Endothelial cell of umbilical vein (primary cell): ENCODE measurements around the gene TMEM164. TPM values are rescaled to one million over a fixed set of nuclear protein-coding genes. Genes with fewer than 3 reads are reported as not detected.

Experiments used
- BruUV-seq: library from RNA; stranded (reverse); fragments of 400-500 nt; replicated peaks from 2 replicates; lab custom pipeline; 2021; lab: Mats Ljungman, UMichigan
- CTCF ChIA-PET: fragments of 300-600, 350-600 bp; sonication (Branson Sonifier 250); formaldehyde crosslinking; loops from one replicate; lab custom pipeline; 2021; ENCODE audit warnings: antibody characterized with exemption, inconsistent platforms; lab: Charles Lee
- POLR2A ChIA-PET: fragments of 300-600, 350-600 bp; sonication (Branson Sonifier 250); formaldehyde crosslinking; loops from one replicate; lab custom pipeline; 2021; ENCODE audit warnings: antibody characterized with exemption, inconsistent platforms; lab: Charles Lee
- DNase-seq: peaks from one replicate; pipeline ENCODE4 v3.0.0-alpha.2; 2011; ENCODE audit warnings: low read depth, low spot score
- FAIRE-seq: peaks from 2 replicates; lab custom pipeline; 2011; peaks lifted over from hg19 to GRCh38; lab: Jason Lieb, UNC
- H2AFZ ChIP-seq: 2 replicates; pipeline ENCODE4 v1.6.0; 2012; ENCODE audit warnings: low read depth, low read length, control low read depth, inconsistent platforms
- H3K27ac ChIP-seq: 2 replicates; pipeline ENCODE4 v1.5.1; 2011; ENCODE audit warnings: low read depth, mild to moderate bottlenecking, control low read depth, low read length, moderate library complexity; ENCODE audit not compliant: insufficient read depth
- H3K27me3 ChIP-seq, 2 experiments: 2 replicates each; pipeline versions ENCODE4 v1.6.0 to v1.6.1; 2011; ENCODE audit warnings: low read length in 2 of 2, mixed read lengths in 1 of 2; ENCODE audit not compliant: control insufficient read depth in 2 of 2, insufficient read depth in 2 of 2
- H3K36me3 ChIP-seq, 2 experiments: 2 replicates in 1 of 2; 3 replicates in 1 of 2; pipeline ENCODE4 v1.5.1; 2011; ENCODE audit warnings: low read length in 2 of 2, mild to moderate bottlenecking in 1 of 2, moderate library complexity in 1 of 2; ENCODE audit not compliant: control insufficient read depth in 2 of 2, insufficient read depth in 2 of 2; ENCODE audit errors: extremely low read depth in 1 of 2
- H3K4me1 ChIP-seq: 3 replicates; pipeline ENCODE4 v1.5.1; 2011; ENCODE audit warnings: mild to moderate bottlenecking, low read length; ENCODE audit not compliant: control insufficient read depth, insufficient read depth; ENCODE audit errors: extremely low read depth
- H3K4me2 ChIP-seq: 2 replicates; pipeline ENCODE4 v1.6.1; 2011; ENCODE audit warnings: low read length, control low read depth, mixed read lengths; ENCODE audit not compliant: insufficient read depth
- H3K4me3 ChIP-seq, 3 experiments: fragments of 200-600 bp in 1 of 3; sonication (generic), shearing (Covaris generic) in 1 of 3; replicated peaks in 1 of 3; 2 replicates each; pipeline ENCODE4 v1.5.1; 2011 to 2016; ENCODE audit warnings: control low read depth in 3 of 3, low read length in 3 of 3, mild to moderate bottlenecking in 2 of 3, inconsistent platforms in 1 of 3, low read depth in 1 of 3, moderate library complexity in 1 of 3; ENCODE audit not compliant: insufficient read depth in 1 of 3
- H3K79me2 ChIP-seq: 2 replicates; pipeline ENCODE4 v1.6.0; 2012; ENCODE audit warnings: low read length, inconsistent platforms; ENCODE audit not compliant: control insufficient read depth, insufficient read depth
- H3K9ac ChIP-seq: replicated peaks from 2 replicates; pipeline ENCODE3; 2011; ENCODE audit warnings: low read length, control low read depth; ENCODE audit not compliant: insufficient read depth; ENCODE audit errors: extremely low read depth
- H3K9me1 ChIP-seq: replicated peaks from 3 replicates; pipeline ENCODE4 v1.6.0; 2011; ENCODE audit warnings: mild to moderate bottlenecking, low read length; ENCODE audit not compliant: control insufficient read depth, insufficient read depth; ENCODE audit errors: extremely low read depth
- H3K9me3 ChIP-seq: replicated peaks from 2 replicates; pipeline ENCODE4 v1.5.1; 2012; ENCODE audit warnings: low read length, inconsistent platforms; ENCODE audit not compliant: control insufficient read depth, insufficient read depth
- H4K20me1 ChIP-seq: replicated peaks from 2 replicates; pipeline ENCODE3; 2011; ENCODE audit warnings: mild to moderate bottlenecking, low read length; ENCODE audit not compliant: control insufficient read depth, insufficient read depth; ENCODE audit errors: extremely low read depth
- CTCF ChIP-seq, 2 donors: IDR thresholded peaks; 1 replicate in 1 of 2; 2 replicates in 1 of 2; pipeline ENCODE4 v1.5.1; 2011; ENCODE audit warnings: low read length in 2 of 2, mild to moderate bottlenecking in 2 of 2, moderate library complexity in 2 of 2, control low read depth in 1 of 2, inconsistent platforms in 1 of 2, low read depth in 1 of 2; ENCODE audit not compliant: insufficient read depth in 1 of 2; ENCODE audit errors: extremely low read depth in 1 of 2
- EZH2 ChIP-seq: IDR thresholded peaks from 2 replicates; pipeline ENCODE4 v1.6.1; 2012; ENCODE audit warnings: borderline replicate concordance, low read depth, mild to moderate bottlenecking, moderate library complexity, low read length, inconsistent platforms; ENCODE audit not compliant: severe bottlenecking
- FOS ChIP-seq: IDR thresholded peaks from 2 replicates; pipeline ENCODE4 v1.6.1; 2011; ENCODE audit warnings: mild to moderate bottlenecking, low read length, moderate library complexity, borderline replicate concordance; ENCODE audit not compliant: insufficient read depth
- GATA2 ChIP-seq: IDR thresholded peaks from 2 replicates; pipeline ENCODE4 v1.7.0; 2011; ENCODE audit warnings: low read depth, mild to moderate bottlenecking, moderate library complexity, mixed read lengths, low read length; ENCODE audit not compliant: insufficient read length, insufficient read depth
- JUN ChIP-seq: IDR thresholded peaks from 2 replicates; pipeline ENCODE4 v1.6.1; 2011; ENCODE audit warnings: borderline replicate concordance, low read depth; ENCODE audit not compliant: insufficient read length, insufficient read depth
- MAX ChIP-seq: IDR thresholded peaks from 2 replicates; pipeline ENCODE4 v1.6.1; 2011; ENCODE audit not compliant: insufficient read depth, insufficient read length
- MYC ChIP-seq: IDR thresholded peaks from one replicate; pipeline ENCODE4 v1.6.1; 2011; ENCODE audit warnings: mild to moderate bottlenecking, low read depth, low read length
- POLR2A ChIP-seq: IDR thresholded peaks from 2 replicates; pipeline ENCODE4 v1.6.1; 2012; ENCODE audit warnings: low read depth, mild to moderate bottlenecking, control low read depth, low read length
- POLR2AphosphoS5 ChIP-seq: IDR thresholded peaks from 2 replicates; pipeline ENCODE4 v1.6.1; 2012; ENCODE audit warnings: low read depth, mild to moderate bottlenecking, control low read depth, low read length, moderate library complexity; ENCODE audit not compliant: insufficient read depth
- dilution Hi-C: fragments of 300-500 bp; cut with MboI; formaldehyde crosslinking; loops from one replicate; pipeline ENCODE4 v1.15.0; 2019; ENCODE audit warnings: low sequenced_read_pairs; ENCODE audit not compliant: extremely low pct_ligation_motif_present
- intact Hi-C: fragments of 100-400 bp; cut with micrococcal nuclease; formaldehyde crosslinking; loops from one replicate; pipeline ENCODE4 v1.10.0; 2022
- polyA plus RNA-seq, 4 experiments: library from polyadenylated mRNA; depleted of rRNA in 3 of 4; stranded (reverse) in 3 of 4; unstranded in 1 of 4; fragments of >200 nt; gene quantifications; 2 replicates each; pipeline versions ENCODE4 v1.2.1 to v1.2.3, GENCODE V29; 2011 to 2012; ENCODE audit warnings: missing spikeins in 1 of 4
- total RNA-seq: library from RNA; stranded (reverse); gene quantifications from 2 replicates; pipeline ENCODE4 v1.2.3, GENCODE V29; 2021

Gene TMEM164
- total and polyA plus RNA-seq, 2 donors (not counting 3 experiments of a cell fraction or from before 2014, with no cell fraction given), result 12.8 to 22.2 TPM

- POLR2A ChIA-PET, result no interaction called here
- no TSS peak for BruUV-seq
- CTCF ChIA-PET, result no interaction called here
These were observed 115.6 kb downstream of the TMEM164 start for GRCh38 chrX:110118530-110118929.

More at GRCh38 chrX:110118530-110118929, 115.6 kb downstream of the TMEM164 start:
- H3K79me2 ChIP-seq, result no peaks in the 10 kb centered on the region
- no peaks in the 10 kb centered on the region for H4K20me1 ChIP-seq
- no peaks in the 10 kb centered on the region for H3K9me1 ChIP-seq
- no peak overlapping the region for H3K4me2 ChIP-seq
- H3K36me3 ChIP-seq, result no peaks in the 10 kb centered on the region
- no peak overlapping the region for H3K4me3 ChIP-seq
- H2AFZ ChIP-seq, result no peak overlapping the region
- TF ChIP-seq MYC (no peak), MAX (no peak), GATA2 (no peak), CTCF (IDR thresholded peaks at IDR 0.05; ENCODE audit: extremely low read depth in 1 of 2, insufficient read depth in 1 of 2, low read depth in 1 of 2, low read length in 2 of 2) (no peak), POLR2AphosphoS5 (no peak), FOS (no peak), EZH2 (no peak), JUN (no peak), POLR2A (no peak)
- DNase-seq (no peak), FAIRE-seq (no peak)
- dilution Hi-C loops, result no loop called here
- no peaks in the 10 kb centered on the region for H3K9me3 ChIP-seq
- H3K27me3 ChIP-seq, result no peaks in the 10 kb centered on the region
- no peak overlapping the region for H3K9ac ChIP-seq
- intact Hi-C loops, result no loop called here
- no peak overlapping the region for H3K27ac ChIP-seq
- H3K4me1 ChIP-seq, result no peaks in the 10 kb centered on the region
